Ecto neural progenitor cell (in vitro differentiated cells): Measurements from ENCODE around the gene UROC1.
A peak's percentile ranks its signal among the peaks of the same experiment; 100 is the strongest.

Experiments
- DNase-seq: peaks from one replicate; pipeline ENCODE4 v3.0.0-alpha.2; 2018; ENCODE audit warnings: low spot score

The UROC1 gene

GRCh38 chr3:126478581-126479310, 38.8 kb downstream of the UROC1 start:
- DNase-seq: no peak

- DNase-seq: no peak
Observed at GRCh38 chr3:126477061-126477380, 40.6 kb downstream of the UROC1 start.

- no peak for DNase-seq
Observed at GRCh38 chr3:126476166-126477060, 41.2 kb downstream of the UROC1 start.

- DNase-seq: peak; percentile 96
Observed at GRCh38 chr3:126475413-126476114, 42.0 kb downstream of the UROC1 start, which contains the start of gene ZXDC. TSS of gene ZXDC (minus strand) at chr3:126475891. CDS start at chr3:126475865, 26 bp downstream.

DNA sequence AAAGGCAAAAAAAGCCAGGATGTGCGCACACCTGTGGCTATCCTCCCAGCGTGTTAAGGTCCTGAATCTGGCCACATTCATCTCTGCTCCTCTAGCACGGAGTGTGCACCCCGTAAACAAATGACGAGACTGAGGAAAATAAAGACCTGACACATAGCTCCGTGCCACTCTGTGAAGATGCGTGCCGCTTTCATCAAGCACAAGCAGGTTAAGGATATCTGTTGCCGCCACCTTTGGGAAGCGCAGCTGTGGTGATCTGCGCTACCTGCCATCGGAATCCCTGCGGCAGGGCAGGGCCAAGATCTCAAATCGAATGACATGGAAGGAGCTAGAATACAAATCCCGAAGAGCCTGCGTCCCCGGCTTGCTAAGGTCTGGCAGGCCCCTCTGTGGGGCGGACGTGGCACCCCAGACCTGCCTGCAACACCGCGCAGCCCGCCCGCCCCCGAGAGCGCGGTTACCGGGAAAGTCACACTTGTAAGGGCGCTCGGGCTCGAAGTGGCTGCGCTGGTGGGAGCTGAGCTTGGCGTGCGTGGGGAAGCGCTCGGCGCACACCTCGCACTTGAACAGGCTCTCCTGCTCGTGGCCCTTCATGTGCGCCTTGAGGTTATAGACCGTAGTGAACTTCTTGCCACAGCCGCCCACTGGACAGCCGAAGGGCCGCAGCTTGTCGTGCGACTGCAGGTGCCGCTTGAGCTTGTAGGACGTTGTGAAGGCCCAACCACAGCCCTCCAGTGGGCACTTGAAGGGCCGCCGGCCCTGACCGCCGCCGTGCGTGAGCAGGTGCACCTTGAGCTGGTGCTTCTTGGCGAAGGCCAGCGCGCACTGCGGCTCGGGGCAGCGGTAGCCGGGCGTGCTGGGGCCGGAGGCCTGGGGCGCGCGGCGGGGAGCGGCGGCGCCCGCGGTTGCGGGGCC, 42.8 kb downstream of the UROC1 start:
- DNase-seq: peak; percentile 74

DNA sequence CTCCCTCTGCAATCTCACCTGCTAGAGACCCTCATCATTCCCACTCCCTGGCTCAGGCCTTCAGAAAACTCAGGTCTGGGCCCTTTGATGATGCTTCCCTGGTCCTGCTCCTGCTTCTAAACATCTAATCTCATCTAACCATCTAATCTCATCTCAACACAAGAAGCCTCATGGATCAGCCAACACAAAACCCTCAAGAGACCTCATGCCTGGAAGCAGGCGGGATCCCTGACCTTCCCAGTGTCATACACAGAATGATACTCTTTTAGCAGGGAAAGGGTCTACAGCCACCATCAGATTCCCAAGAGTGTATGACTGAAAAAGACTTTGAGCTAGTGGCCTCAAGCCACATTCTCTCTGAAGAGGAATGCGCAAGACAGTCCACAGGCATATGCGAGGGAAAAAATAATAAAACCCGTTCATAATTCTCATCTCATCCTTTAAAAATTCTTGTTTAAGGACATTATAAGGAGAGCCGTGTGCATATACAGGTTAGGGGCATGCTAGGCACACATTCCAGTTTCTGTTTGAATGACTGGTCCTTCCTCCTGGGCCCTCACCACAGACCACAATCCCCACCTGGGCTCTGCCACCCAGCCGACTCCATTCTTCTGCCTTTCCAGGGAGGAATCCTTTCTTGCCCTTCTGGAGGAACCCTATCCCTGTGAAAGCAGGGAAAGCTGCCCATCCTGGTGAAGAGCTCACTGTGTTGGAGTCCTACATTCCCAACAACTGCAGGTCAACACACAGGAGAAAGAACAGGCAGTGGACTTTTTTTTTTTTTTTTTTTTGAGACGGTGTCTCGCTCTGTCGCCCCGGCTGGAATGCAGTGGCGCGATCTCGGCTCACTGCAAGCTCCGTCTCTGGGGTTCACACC, 44.0 kb downstream of the UROC1 start:
- no peak for DNase-seq

- no peak for DNase-seq
Observed at GRCh38 chr3:126472277-126473006, 45.1 kb downstream of the UROC1 start.

GRCh38 chr3:126469479-126469878, 48.1 kb downstream of the UROC1 start:
- DNase-seq: no peak

- no peak for DNase-seq
Observed at GRCh38 chr3:126468028-126468891, 49.3 kb downstream of the UROC1 start.

DNA sequence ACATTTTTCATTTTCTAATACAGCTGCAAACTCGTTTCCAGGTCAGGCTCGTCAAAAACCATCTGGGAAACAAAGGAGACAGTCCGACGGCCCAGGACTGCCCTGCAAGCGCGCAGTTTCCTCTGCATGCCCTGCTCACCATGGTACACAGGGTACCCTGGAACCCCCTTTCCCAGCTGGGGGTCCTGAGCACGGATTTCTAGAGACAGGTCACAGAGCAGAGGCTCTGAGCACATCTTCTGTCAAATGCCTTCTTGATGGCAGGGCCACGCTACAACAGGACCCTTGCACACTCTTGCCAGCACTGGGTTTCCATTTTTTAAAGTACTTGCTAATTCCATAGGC, 50.0 kb downstream of the UROC1 start:
- no peak for DNase-seq

DNA sequence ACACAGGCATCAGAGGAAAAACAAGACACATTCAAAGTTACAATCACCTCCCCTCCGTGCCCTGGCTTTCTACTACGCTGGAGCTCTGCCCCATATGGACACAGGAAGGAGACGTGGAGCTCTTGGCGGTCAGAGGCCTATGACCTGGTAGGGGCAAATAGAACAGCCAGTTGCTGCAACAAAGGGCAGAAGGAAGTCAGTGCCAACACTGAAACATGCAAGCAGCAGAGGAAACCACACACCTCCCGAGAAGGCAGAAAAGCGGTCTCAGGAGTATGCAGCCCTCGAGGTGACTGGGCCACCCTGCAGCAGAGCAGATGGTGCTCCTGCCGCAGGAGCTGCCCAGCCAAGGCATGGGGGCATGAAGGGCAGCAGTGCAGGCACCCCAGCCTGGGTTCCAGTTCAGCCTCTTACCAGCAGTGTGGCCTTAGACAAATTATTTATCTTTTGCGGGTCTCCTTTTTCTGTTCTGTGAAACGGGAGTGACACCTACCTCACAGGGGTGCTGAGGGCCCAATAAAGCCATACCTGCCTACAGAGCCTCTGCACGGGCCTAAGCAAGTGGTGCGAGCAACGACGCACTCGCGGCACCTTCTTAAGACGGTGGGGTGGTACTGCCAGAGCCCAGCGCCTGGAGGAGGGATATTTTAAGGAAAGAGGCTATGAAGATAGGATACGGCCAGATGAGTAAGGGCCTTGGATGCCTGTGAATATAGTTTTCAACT, 50.5 kb downstream of the UROC1 start:
- no peak for DNase-seq

DNA sequence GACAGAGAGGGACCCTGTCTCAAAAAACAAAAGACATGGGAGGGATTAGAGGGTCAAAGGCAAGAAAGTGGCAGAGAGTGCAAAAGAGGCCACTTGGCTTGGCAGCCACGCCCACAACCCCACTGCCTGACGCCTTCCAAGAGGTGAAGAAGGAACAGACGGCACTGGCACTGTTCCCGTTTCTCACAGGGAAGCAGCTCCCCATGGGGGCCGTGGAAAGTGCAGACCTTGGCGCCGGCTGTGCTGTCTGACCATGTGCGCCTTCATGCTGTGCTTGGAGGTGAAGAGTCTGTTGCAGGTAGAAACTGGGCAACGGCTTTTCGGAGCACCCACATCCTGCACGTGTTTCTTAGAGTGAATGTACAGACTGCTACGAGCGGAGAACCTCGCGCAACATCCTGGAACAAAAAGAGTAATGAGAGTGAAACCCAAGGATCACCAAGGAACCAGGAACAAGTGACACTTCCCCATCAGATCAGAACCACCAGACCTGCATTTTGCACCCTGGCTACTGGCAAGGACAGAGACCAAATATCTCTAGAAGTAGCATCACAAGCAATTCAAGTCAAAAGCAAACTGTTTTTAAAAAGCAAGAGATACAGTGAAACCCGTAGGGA, 51.5 kb downstream of the UROC1 start:
- no peak for DNase-seq

DNA sequence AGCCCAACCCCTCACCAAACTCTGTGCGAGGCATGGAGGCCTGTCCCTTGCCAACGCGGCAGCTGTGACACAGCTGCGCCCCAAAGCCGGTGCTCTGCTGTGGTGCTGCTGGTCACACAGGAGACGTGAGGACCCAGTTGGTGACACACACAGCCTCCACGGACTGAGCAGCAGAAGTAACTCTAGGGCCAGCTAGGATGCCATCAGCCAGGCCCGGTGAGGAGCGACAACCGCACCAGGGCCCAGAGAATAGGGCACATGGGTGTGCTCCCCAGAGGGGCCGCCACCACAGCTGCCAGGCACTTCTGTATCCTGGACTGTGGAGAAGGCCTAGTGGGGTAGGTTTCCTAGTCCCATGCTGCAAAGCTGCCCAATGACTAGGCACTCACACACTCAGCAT, 52.6 kb downstream of the UROC1 start:
- DNase-seq: no peak

DNA sequence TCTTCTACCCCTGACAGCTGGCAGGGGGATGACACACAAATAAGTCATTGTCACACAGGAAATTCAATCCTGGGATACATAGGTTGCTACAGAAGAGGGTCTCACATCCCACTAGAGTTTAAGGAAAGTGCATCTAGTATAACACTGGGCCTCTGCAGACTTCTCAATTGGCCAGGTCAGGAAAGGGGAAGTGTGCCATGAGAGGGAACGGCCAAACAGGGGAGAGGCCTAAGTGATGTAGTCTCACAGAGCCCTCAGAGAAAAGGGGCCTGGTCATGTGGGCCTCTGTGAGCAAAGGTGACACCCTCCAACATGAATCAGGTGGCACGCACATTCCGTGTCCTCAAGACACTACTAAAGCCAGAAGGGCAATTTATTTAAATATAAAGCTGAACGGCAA, 53.1 kb downstream of the UROC1 start:
- no peak for DNase-seq

DNA sequence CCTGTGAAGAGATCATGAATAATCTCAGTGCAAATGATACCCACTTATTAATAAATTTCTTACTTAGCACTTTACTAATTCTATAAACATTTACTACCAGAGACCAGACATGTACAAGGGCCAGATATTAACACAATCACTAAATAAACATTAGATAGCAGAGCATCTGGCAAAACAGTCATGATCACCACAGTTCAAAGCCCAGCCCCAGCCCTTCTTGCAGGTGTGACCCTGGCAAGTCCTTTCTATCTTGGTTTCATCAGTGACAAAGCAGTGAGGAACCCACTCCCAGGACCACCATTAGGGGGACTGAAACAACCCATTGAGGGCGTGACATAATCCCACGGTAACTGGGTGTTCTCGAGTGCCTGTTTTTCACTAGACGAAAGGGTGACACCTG, 53.5 kb downstream of the UROC1 start:
- no peak for DNase-seq

GRCh38 chr3:126463521-126463920, 54.1 kb downstream of the UROC1 start:
- no peak for DNase-seq

DNA sequence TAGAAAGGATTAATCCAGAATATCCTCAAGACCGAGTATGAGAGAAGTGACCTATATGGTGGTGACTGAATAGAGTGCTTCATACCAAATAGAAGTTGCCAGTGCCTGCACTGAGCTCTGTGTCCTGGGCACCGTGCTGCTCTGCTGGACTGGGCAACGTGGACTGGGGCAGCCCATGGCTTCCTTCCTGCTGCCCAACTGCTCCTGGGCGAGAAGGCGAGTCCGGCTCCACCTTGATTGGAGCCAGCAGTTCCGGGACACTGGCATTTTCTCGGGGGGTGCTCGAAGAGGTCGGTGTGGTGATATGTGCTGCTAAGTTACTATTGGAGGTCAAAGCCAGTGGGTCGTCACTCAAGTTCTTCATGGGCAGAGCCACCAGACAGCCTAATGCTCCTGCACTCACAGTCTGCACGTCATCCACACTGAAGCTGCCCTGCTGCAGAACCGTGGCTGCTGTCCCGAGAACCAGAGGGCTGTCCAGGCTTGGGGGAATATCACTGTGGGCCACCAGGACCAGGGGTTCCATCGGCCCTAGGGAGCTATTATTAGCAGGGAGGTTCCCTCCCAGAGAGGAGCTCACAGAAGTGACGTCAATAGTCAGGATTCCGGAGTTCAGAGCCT, 56.0 kb downstream of the UROC1 start:
- DNase-seq: no peak

DNA sequence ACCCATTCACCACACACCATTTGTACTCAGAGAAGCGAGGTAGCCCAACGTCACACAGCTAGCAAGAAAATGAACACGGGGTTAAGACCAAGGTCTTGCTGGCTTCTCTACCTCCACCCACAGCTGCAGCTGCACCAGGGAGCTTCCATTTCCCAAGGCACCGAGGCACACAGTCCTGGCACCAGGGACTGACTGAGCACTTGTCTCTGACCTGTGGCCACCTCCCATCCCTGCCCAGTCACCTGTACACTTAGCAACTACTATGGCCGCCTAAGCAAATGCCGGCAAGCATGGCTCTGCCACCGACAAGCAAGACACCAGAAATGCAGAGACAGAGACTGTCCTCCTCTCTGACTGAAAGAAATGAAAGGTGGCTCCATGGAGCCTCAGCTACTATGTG, 57.2 kb downstream of the UROC1 start:
- no peak for DNase-seq
